ENCODE measurements around the gene MS4A2.

DNA sequence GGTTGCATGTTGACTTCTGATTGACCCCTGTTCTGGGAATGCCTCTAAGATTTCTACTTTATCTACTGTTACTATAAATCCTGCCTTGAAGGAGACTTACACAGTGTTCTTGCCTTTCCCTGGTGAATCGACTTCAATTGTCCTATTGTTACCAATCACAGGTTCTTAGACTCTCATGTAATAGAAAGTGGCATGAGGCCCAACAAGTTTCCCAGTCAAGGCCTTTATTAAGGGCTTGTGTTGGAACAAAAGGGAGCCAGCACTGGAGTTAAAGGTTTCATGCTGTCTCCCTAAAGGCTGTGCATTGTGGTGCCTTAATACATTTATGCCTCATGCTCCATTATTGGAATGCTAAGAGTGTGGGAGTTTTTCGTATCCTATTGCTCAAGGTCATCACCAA lies 23.3 kb downstream of the MS4A2 start:
- TF ChIP-seq, protein P1, sequence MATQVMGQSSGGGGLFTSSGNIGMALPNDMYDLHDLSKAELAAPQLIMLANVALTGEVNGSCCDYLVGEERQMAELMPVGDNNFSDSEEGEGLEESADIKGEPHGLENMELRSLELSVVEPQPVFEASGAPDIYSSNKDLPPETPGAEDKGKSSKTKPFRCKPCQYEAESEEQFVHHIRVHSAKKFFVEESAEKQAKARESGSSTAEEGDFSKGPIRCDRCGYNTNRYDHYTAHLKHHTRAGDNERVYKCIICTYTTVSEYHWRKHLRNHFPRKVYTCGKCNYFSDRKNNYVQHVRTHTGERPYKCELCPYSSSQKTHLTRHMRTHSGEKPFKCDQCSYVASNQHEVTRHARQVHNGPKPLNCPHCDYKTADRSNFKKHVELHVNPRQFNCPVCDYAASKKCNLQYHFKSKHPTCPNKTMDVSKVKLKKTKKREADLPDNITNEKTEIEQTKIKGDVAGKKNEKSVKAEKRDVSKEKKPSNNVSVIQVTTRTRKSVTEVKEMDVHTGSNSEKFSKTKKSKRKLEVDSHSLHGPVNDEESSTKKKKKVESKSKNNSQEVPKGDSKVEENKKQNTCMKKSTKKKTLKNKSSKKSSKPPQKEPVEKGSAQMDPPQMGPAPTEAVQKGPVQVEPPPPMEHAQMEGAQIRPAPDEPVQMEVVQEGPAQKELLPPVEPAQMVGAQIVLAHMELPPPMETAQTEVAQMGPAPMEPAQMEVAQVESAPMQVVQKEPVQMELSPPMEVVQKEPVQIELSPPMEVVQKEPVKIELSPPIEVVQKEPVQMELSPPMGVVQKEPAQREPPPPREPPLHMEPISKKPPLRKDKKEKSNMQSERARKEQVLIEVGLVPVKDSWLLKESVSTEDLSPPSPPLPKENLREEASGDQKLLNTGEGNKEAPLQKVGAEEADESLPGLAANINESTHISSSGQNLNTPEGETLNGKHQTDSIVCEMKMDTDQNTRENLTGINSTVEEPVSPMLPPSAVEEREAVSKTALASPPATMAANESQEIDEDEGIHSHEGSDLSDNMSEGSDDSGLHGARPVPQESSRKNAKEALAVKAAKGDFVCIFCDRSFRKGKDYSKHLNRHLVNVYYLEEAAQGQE (IDR thresholded peaks at IDR 0.05; ENCODE audit: insufficient read depth in 1 of 2, low read depth in 2 of 2, low read length in 2 of 2) = no peak
- TF ChIP-seq POLR2AphosphoS5 (IDR thresholded peaks at IDR 0.05; ENCODE audit: low read depth, low read length) (no peak), SIN3A (IDR thresholded peaks at IDR 0.05; ENCODE audit: borderline replicate concordance, insufficient read depth, low read length) (no peak), TAF1 (IDR thresholded peaks at IDR 0.05; ENCODE audit: borderline replicate concordance, insufficient read depth, low read length) (no peak), FOXP2 (optimal IDR thresholded peaks at IDR 0.05; ENCODE audit: borderline replicate concordance, extremely low read depth, extremely low read length, insufficient read depth) (no peak)

Data from PFSK-1 (cell line).